Effector memory CD8-positive, alpha-beta T cell (primary cell): Measurements from ENCODE around the gene EIF4H.
"Not testable (repeated sequence)": the region's sequence is repeated elsewhere in the genome, so short reads cannot be mapped to it uniquely, and the experiment has no call there.

Experiments used
- ATAC-seq: fragments of 150-1000 bp; cut with Tn5 transposase; replicated peaks from 2 replicates; pipeline ENCODE4 v1.10.0; 2021; ENCODE audit warnings: mild to moderate bottlenecking, moderate library complexity
- DNase-seq, 3 experiments: peaks; one replicate each; pipeline ENCODE4 v3.0.0; 2021
- H3K27ac Mint-ChIP-seq, 2 donors: one replicate each; pipeline ENCODE4 v1.8.0; 2022; ENCODE audit warnings: mild to moderate bottlenecking in 2 of 2, mixed read lengths in 2 of 2, moderate library complexity in 2 of 2
- H3K27me3 Mint-ChIP-seq, 2 donors: one replicate each; pipeline ENCODE4 v1.8.0; 2022; ENCODE audit warnings: mixed read lengths in 2 of 2
- H3K36me3 Mint-ChIP-seq: one replicate; pipeline ENCODE4 v1.8.0; 2022; ENCODE audit warnings: mild to moderate bottlenecking, moderate library complexity, mixed read lengths; ENCODE audit not compliant: insufficient read depth
- H3K4me1 Mint-ChIP-seq, 2 donors: one replicate each; pipeline ENCODE4 v1.8.0; 2022; ENCODE audit warnings: low read depth in 2 of 2, mixed read lengths in 2 of 2
- H3K4me3 Mint-ChIP-seq, 2 donors: one replicate each; pipeline ENCODE4 v1.8.0; 2022; ENCODE audit warnings: mild to moderate bottlenecking in 2 of 2, mixed read lengths in 2 of 2, moderate library complexity in 2 of 2
- H3K9me3 Mint-ChIP-seq, 2 donors: one replicate each; pipeline ENCODE4 v1.8.0; 2022; ENCODE audit warnings: mixed read lengths in 2 of 2

EIF4H gene

DNA sequence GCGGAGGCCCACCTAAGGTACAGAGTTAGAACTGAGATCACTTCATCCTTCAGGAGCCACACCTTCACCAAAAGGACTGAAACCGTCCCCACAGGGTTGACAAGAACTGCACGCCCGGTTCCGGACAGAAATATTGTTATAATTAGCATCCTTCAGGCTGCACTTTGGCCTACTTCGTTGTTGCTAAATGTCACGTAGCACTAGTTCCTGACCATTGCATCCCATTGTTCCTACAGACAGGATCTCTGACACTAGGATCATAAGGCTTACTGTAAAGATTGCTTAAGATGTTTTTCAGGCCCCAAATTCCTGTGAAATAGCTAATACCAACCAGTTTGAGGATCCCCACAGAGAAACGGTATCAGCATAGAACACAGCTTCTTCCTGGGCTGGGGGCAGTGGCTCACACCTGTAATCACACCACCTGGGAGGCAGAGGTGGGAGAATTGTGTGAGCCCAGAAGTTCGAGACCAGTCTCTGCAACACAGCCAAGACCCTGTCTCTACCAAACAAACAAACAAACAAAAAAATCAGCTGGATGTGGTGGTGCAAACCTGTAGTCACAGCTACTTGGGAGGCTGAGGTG, 18.3 kb upstream of the EIF4H start:
- no peaks in the 10 kb centered on the region for H3K9me3 Mint-ChIP-seq
- no peak overlapping the region for H3K4me3 Mint-ChIP-seq
- ATAC-seq (no peak), DNase-seq (no peak)
- no peaks in the 10 kb centered on the region for H3K4me1 Mint-ChIP-seq
- no peak overlapping the region for H3K27ac Mint-ChIP-seq
- no peaks in the 10 kb centered on the region for H3K36me3 Mint-ChIP-seq
- H3K27me3 Mint-ChIP-seq: peaks cover 0 to 5% of the 10 kb centered on the region in 2 donors

DNA sequence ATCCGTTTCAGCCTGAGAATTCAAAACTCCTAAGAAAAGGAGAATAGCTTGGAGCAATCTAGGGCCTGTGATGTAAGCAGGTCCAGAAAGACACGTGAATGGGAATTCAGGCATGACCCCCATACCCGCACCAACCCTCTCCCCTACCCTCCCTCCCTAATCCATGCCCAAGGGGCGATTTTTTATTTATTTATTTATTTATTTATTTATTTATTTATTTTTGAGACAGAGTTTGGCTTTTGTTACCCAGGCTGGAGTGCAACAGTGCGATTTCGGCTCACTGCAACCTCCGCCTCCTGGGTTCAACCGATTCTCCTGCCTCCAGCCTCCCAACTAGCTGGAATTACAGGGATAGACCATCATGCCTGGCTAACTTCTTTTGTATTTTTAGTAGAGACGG, 16.6 kb upstream of the EIF4H start:
- Mint-ChIP-seq H3K27ac (no peak overlapping the region), H3K4me1 (no peaks in the 10 kb centered on the region), H3K4me3 (no peak overlapping the region), H3K36me3 (no peaks in the 10 kb centered on the region), H3K27me3 (no peaks in the 10 kb centered on the region), H3K9me3 (no peaks in the 10 kb centered on the region)
- DNase-seq (no peak), ATAC-seq (no peak)

DNA sequence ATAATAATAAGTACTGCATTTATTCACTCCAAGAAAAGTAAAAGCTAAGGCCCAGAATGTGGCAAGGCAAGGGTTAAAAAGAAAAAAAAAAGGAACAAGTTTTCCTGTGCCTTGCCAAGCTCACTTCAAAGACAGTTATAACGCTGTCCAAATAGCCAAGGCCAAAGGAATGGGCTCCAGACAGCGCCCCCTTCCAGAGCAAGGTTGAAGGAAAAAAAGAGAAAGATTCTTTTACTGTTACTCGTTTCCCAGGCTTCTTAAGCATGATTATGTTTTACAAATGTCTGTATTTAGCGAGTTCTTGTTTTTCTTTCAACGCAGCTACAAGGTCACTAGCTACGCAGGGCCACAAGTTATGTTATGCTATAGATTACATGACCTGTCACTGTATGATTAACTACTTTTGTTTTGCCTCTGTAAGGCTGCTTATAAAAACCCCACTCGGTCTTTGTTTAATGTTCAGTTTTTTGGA, 9.1 kb upstream of the EIF4H start:
- Mint-ChIP-seq H3K27ac (no peak overlapping the region), H3K4me3 (no peak overlapping the region), H3K4me1 (no peaks in the 10 kb centered on the region), H3K9me3 (no peaks in the 10 kb centered on the region), H3K36me3 (no peaks in the 10 kb centered on the region), H3K27me3 (no peaks in the 10 kb centered on the region)
- ATAC-seq (no peak), DNase-seq (no peak)

DNA sequence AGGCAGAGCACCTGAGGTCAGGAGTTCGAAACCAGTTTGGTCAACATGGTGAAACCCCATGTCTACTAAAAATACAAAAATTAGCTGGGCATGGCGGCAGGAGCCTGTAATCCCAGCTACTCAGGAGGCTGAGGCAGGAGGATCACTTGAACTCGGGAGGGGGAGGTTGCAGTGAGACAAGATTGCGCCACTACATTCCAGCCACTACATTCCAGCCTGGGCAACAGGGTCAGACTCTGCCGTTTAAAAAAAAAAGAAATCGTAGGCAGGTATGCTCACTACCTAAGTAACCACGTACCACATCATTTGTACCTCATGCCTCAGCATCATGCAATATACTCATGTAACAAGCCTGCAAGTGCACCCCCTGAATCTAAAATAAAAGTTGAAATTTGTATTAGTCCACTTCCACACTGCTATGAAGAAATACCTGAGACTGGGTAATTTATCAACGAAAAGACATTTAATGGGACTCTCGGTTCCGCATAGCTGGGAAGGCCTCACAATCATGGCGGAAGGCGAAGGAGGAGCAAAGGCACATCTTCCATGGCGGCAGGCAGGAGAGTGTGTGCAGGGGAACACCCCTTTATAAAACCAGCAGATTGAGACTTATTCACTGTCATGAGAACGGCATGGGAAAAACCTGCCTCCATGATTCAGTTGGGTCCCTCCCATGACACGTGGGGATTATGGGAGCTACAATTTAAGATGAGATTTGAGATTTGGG, 8.1 kb upstream of the EIF4H start:
- Mint-ChIP-seq H3K4me3 (no peak overlapping the region), H3K36me3 (no peaks in the 10 kb centered on the region), H3K4me1 (no peaks in the 10 kb centered on the region), H3K27me3 (no peaks in the 10 kb centered on the region), H3K27ac (no peak overlapping the region), H3K9me3 (no peaks in the 10 kb centered on the region)
- no peak for ATAC-seq
- no peak for DNase-seq

DNA sequence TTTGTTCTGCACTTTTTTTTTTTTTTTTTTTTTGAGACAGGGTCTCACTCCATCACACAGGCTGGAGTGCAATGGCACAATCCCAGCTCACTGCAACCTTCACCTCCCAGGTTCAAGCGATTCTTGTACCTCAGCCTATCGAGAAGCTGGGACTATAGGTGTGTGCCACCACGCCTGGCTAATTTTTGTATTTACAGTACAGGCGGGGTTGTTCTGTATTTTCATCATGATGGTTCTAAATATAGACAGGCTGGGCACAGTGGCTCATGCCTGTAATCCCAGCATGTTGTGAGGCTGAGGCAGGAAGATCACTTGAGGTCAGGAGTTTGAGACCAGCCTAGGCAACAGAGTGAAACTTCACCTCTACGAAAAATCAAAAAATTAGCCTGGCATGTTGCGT, 6.8 kb upstream of the EIF4H start:
- H3K4me3 Mint-ChIP-seq, ATAC-seq: not testable (repeated sequence)

DNA sequence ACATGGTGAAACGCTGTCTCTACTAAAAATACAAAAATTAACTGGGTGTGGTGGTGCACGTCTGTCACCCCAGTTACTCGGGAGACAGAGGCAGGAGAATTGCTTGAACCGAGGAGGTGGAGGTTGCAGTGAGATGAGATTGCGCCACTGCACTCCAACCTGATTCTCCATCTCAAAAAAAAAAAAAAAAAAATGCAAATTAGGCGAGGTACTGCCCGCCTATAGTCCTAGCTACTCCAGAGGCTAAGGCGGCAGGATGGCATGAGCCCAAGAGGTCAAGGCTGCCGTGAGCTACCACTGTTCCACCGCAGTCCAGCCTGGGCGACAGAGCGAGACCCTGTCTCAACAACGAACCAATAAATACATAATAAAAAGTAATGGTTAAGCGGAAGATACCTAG, 1.1 kb upstream of the EIF4H start:
- H3K9me3 Mint-ChIP-seq: no peaks in the 10 kb centered on the region
- no peaks in the 10 kb centered on the region for H3K27me3 Mint-ChIP-seq
- ATAC-seq: no peak
- DNase-seq: no peak
- H3K4me3 Mint-ChIP-seq: peak overlapping the region; percentile 86 to 94
- peak overlapping the region; percentile 92 to 95 for H3K27ac Mint-ChIP-seq
- peaks cover 31% of the 10 kb centered on the region for H3K36me3 Mint-ChIP-seq
- H3K4me1 Mint-ChIP-seq: peaks cover 31 to 35% of the 10 kb centered on the region in 2 donors

More for the DNA sequence above, 6.8 kb upstream of the EIF4H start:
- H3K27ac Mint-ChIP-seq, H3K9me3 Mint-ChIP-seq, H3K4me1 Mint-ChIP-seq, H3K36me3 Mint-ChIP-seq, H3K27me3 Mint-ChIP-seq, DNase-seq: not testable (repeated sequence)

DNA sequence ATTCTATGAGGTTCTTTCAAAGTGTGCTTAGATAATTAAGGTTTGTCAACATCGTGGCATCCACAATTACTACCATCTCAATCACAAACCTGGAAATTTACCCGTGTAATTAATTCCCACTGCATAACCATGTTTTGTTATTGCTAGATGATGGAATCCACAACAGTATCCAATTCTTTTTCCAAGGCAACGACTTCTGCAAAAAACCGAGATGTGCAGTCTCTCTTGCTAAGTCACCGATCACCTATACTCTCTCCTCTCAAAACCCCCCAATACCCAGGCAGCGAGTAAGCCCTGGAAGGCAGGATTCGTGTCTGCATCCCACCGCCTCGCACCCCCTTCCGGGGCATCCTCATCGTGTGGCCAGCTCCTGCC, 678 bp upstream of the EIF4H start:
- Mint-ChIP-seq H3K36me3 (peaks cover 36% of the 10 kb centered on the region), H3K4me1 (peaks cover 34 to 38% of the 10 kb centered on the region in 2 donors), H3K4me3 (peak overlapping the region; percentile 86 to 94), H3K9me3 (no peaks in the 10 kb centered on the region), H3K27me3 (no peaks in the 10 kb centered on the region), H3K27ac (peak overlapping the region; percentile 92 to 95)
- DNase-seq: no peak
- no peak for ATAC-seq

DNA sequence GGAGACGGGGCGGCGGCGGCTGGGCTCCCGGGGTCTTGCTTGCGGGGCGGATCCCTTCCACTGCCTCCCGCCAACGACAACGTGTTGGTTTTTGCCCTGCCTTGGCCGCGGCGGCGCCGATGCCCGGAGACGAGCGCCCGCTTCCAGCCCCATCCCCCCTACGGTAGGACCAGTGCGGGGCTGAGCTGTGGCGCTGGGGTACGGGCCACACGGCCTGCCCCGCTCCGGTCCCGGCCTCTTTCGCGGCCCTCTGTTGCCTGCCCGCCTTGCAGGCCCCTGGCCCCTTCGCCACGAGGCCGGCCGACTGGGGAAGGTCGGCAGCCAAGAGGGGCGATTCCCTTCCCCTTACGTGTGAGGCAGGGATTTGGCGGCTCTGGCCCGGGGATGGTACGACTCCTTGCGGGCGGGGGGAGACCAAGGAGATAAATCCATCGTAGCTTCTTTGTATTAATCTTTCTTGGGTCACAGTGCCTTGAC, 488 bp downstream of the EIF4H start:
- ATAC-seq: peak; percentile 40
- DNase-seq: peak in 1 of 3 experiments; percentile 13
- Mint-ChIP-seq H3K27me3 (no peaks in the 10 kb centered on the region), H3K4me1 (peaks cover 41 to 47% of the 10 kb centered on the region in 2 donors), H3K4me3 (peak overlapping the region; percentile 86 to 94), H3K9me3 (no peaks in the 10 kb centered on the region), H3K36me3 (peaks cover 46% of the 10 kb centered on the region), H3K27ac (peak overlapping the region; percentile 92 to 95)

DNA sequence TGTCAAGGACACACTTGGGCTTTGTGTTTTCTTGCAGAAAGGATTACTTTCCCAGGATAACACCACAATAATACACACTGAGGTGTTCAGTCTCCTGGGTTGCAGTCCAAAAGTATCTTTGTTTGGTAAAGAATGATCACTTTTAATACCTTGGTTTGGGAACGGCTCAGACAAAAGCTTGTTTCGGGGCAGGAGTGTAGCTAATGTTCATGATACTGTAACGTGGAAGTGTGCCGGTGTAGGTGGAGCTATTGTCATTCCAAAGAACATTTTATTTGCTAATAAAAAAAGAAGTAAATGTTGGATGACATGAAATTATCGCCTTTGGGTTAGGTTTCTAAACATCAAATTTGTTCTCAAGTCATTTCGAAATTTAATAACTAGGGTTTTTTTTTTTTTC, 1.2 kb downstream of the EIF4H start:
- Mint-ChIP-seq H3K36me3 (peaks cover 49% of the 10 kb centered on the region), H3K27ac (peak overlapping the region; percentile 92 to 95), H3K27me3 (no peaks in the 10 kb centered on the region), H3K4me1 (peaks cover 42 to 52% of the 10 kb centered on the region in 2 donors), H3K4me3 (peak overlapping the region; percentile 86 to 94), H3K9me3 (no peaks in the 10 kb centered on the region)
- ATAC-seq (no peak), DNase-seq (no peak)

DNA sequence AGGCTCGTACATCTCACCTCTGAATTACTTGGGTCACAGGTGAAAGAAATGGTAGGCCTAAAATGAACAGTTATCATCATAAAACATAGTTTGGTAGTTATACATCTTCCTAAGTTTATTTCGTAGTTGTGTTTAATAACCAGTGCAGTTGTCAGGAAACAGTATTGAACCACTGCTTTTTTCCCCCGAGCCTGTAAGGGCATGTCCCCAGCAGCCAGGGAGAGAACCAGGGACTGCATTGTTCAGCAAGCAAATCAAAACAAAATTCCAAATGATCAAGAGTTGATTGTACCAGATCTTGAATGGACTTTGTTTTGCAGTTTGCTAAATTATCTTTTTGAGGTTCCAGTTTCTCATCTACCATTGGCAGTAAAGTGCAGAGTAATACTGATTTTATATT, 2.4 kb downstream of the EIF4H start:
- H3K4me1 Mint-ChIP-seq: peaks cover 49 to 64% of the 10 kb centered on the region in 2 donors
- no peak for DNase-seq
- H3K27ac Mint-ChIP-seq: no peak overlapping the region
- ATAC-seq: no peak
- H3K27me3 Mint-ChIP-seq: no peaks in the 10 kb centered on the region
- H3K36me3 Mint-ChIP-seq: peaks cover 55% of the 10 kb centered on the region
- H3K4me3 Mint-ChIP-seq: peak overlapping the region; percentile 86 to 94
- H3K9me3 Mint-ChIP-seq: no peaks in the 10 kb centered on the region

DNA sequence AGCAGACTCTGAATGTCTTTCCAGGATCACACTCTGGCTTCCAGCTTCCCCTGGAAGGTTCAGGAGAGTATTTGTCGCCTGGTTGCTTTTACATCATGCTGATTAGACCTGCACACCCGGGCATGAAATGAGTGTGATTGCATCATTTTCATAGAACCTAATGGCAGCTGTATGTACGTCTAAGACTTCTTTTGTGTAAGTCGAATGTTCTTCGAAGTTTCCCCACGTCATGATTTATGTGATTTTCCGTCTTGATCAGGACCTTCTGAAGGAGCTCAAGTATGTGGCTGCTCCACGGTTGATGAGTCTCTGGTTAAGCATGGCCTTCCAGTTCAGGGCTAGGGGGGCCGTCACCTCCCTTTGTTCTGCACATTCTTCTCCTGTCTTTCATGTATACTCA, 4.5 kb downstream of the EIF4H start:
- peak overlapping the region; percentile 81 for H3K27ac Mint-ChIP-seq
- H3K36me3 Mint-ChIP-seq: peaks cover 65% of the 10 kb centered on the region
- H3K27me3 Mint-ChIP-seq: no peaks in the 10 kb centered on the region
- peaks cover 53 to 78% of the 10 kb centered on the region in 2 donors for H3K4me1 Mint-ChIP-seq
- no peaks in the 10 kb centered on the region for H3K9me3 Mint-ChIP-seq
- peak overlapping the region; percentile 58 to 70 for H3K4me3 Mint-ChIP-seq
- DNase-seq (no peak), ATAC-seq (no peak)

DNA sequence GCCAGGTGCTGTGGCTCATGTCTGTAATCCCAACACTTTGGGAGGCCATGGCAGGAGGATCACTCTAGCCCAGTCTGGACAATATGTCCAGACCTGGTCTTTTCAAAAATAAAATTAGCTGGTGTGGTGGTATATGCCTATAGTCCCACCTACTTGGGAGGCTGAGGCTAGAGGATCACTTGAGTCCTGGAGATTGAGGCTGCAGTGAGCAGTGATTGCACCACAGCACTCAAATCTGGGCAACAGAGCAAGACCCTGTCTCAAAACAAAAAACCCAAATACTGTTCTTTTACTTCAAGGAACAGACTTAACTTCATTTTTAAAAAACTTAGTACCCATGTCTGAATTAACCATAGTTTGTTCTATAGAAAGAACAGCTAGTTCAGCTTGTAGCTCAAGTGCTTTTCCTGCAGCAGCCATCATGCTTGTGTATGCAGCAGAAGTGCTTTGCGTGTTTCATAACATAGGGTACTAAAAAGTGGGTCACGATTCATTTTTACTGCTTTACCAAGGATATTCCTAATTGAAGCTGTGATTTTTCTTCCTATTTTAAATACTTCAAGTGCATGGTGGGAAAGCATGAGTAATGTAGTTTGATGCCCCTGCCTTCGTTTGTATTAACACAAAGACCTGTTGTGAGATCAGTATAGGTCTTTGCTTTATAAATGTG, 5.9 kb downstream of the EIF4H start:
- ATAC-seq (no peak), DNase-seq (no peak)
- Mint-ChIP-seq H3K4me3 (peak overlapping the region in 1 of 2 donors; percentile 44), H3K36me3 (peaks cover 58% of the 10 kb centered on the region), H3K27me3 (no peaks in the 10 kb centered on the region), H3K4me1 (peaks cover 65 to 88% of the 10 kb centered on the region in 2 donors), H3K27ac (peak overlapping the region; percentile 52 to 78), H3K9me3 (no peaks in the 10 kb centered on the region)

DNA sequence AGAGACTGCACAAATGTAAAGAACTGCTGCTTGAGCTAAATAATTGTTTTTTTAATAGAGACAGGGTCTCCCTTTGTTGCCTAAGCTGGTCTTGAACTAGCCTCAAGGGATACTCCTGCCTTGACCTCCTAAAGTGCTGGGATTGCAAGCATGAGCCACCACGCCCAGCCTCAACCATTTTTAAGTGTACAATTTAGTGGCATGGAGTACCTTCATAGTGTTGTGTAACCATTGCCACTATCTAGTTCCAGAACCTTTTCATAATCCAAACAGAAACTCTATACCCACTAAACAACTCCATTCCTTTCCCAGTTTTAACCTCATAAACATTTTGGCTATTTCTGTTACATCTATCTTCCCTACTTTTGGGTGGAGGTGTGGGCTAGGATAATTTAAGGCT, 6.7 kb downstream of the EIF4H start:
- no peaks in the 10 kb centered on the region for H3K27me3 Mint-ChIP-seq
- H3K9me3 Mint-ChIP-seq: no peaks in the 10 kb centered on the region
- ATAC-seq (no peak), DNase-seq (no peak)
- H3K4me1 Mint-ChIP-seq: peaks cover 63 to 88% of the 10 kb centered on the region in 2 donors
- H3K27ac Mint-ChIP-seq: peak overlapping the region; percentile 52 to 78
- peaks cover 61% of the 10 kb centered on the region for H3K36me3 Mint-ChIP-seq
- peak overlapping the region; percentile 9 to 15 for H3K4me3 Mint-ChIP-seq
